Measurements from ENCODE around the gene DENND5B. TPM values are rescaled to one million over a fixed set of nuclear protein-coding genes. Genes with fewer than 3 reads are reported as not detected.
"Not testable (repeated sequence)": the region's sequence is repeated elsewhere in the genome, so short reads cannot be mapped to it uniquely, and the experiment has no call there.

DENND5B gene
- total and polyA plus RNA-seq, 8 donors: 1.1 to 25.2 (median 7.7) TPM

DNA sequence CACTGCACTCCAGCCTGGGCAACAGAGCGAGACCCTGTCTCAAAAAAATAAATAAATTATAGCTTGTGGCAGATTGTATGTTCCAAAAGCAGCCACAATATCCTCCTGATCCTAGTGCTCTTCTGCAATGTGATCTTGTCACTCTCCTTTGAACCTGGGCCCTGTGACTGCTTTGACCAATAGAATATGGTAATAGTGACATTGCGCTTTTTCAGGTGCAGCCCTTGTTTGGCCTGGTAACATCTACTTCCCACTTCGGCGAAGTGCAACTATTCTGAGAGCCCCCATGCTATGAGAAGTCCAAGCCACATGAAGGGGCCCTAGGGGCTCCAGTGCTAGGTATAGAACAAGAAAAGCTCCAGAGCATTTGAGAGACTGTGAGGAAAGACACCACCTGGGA is 31.1 kb upstream of the DENND5B start:
- no peak overlapping the region for H3K27ac ChIP-seq
- H3K4me1 ChIP-seq: peaks cover 0 to 3% (median 0%) of the 10 kb centered on the region in 4 donors
- no peak overlapping the region for H3K4me3 ChIP-seq
- H3K9me3 ChIP-seq: no peaks in the 10 kb centered on the region
- no peaks in the 10 kb centered on the region for H3K27me3 ChIP-seq
- TF ChIP-seq, protein P1, sequence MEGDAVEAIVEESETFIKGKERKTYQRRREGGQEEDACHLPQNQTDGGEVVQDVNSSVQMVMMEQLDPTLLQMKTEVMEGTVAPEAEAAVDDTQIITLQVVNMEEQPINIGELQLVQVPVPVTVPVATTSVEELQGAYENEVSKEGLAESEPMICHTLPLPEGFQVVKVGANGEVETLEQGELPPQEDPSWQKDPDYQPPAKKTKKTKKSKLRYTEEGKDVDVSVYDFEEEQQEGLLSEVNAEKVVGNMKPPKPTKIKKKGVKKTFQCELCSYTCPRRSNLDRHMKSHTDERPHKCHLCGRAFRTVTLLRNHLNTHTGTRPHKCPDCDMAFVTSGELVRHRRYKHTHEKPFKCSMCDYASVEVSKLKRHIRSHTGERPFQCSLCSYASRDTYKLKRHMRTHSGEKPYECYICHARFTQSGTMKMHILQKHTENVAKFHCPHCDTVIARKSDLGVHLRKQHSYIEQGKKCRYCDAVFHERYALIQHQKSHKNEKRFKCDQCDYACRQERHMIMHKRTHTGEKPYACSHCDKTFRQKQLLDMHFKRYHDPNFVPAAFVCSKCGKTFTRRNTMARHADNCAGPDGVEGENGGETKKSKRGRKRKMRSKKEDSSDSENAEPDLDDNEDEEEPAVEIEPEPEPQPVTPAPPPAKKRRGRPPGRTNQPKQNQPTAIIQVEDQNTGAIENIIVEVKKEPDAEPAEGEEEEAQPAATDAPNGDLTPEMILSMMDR (IDR thresholded peaks at IDR 0.05): no peak
- TF ChIP-seq POLR2AphosphoS5 (IDR thresholded peaks at IDR 0.05): no peak
- TF ChIP-seq EP300 (IDR thresholded peaks at IDR 0.05): no peak
- no peak for TF ChIP-seq POLR2A (IDR thresholded peaks at IDR 0.05)
- intact Hi-C loops (cut with DNase I; ENCODE audit: low total_unique reads): no loop called here
- 85 to 95% (median 91%) methylated on average over 4 of the region's 4 CpGs for WGBS, 5 donors
- H3K36me3 ChIP-seq: no peaks in the 10 kb centered on the region
- no peak for DNase-seq

DNA sequence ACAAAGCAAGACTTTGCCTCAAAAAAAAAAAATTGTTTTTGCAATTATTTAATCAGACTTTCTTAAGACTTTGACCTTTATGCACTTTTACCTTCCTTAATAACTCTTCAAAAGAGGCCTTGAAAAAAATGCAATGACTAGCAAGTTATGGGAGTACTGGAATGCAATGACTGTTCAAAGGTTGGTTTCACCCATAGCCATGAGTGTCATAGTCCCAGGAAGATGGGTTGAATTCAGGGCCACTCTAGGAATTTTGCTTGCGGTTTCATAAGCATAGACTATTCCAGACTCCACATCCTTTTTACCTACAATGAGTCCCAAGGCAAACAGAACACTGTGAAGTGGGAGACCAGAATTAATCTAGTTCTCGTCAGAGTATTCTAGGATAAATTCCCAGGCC is 29.4 kb upstream of the DENND5B start:
- Histone ChIP-seq H3K4me3 (no peak overlapping the region), H3K4me1 (peaks cover 0 to 3% (median 0%) of the 10 kb centered on the region in 4 donors), H3K27me3 (no peaks in the 10 kb centered on the region), H3K27ac (no peak overlapping the region), H3K9me3 (no peaks in the 10 kb centered on the region), H3K36me3 (no peaks in the 10 kb centered on the region)
- intact Hi-C loops (cut with DNase I; ENCODE audit: low total_unique reads): no loop called here
- TF ChIP-seq, protein P1 (IDR thresholded peaks at IDR 0.05): no peak
- TF ChIP-seq POLR2AphosphoS5 (IDR thresholded peaks at IDR 0.05) (no peak), POLR2A (IDR thresholded peaks at IDR 0.05) (no peak), EP300 (IDR thresholded peaks at IDR 0.05) (no peak)
- DNase-seq: peak in 1 of 2 donors; percentile 36
- WGBS, 5 donors: 72 to 97% (median 89%) methylated on average over 2 of the region's 2 CpGs

DNA sequence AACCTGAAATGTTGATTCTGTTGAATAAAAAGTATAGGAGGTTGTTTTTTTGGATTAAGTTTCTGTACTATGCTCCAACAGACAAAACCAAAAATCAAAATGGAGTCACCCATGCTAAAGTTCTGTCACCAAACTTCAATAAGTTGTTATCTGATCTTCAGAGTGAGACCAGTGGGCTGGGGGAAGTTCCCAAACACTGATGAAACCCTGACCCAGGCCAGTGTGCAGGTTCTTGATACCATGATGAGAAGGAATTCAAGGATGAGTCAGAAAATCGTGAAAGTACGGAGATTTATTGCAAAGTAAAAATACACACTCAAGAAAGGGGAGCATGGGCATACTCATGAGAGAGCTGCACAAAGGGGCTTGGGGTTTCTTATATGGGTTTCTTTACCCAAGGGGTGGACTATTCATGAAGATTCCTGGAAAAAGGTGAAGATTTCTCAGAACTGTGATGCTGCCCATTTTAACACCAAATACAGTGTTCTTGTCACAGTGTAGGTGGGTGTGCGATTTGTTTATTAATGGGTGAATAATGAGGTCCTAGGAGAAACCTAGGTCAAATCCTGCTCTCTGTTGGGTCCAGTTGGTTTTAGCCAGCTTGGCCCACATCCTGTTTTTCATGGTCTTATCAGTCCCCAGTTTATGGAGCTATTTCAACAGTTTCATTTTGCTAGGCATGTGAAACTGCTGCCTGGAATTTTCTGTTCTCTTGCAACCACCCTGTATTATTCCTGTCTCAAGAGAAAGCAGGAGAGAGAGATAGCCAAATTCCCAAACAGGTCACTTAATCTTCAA is 27.5 kb upstream of the DENND5B start:
- TF ChIP-seq POLR2A (IDR thresholded peaks at IDR 0.05) (no peak), EP300 (IDR thresholded peaks at IDR 0.05) (no peak), POLR2AphosphoS5 (IDR thresholded peaks at IDR 0.05) (no peak)
- TF ChIP-seq, protein P1 (IDR thresholded peaks at IDR 0.05): no peak
- intact Hi-C loops (cut with DNase I; ENCODE audit: low total_unique reads): no loop called here

DNA sequence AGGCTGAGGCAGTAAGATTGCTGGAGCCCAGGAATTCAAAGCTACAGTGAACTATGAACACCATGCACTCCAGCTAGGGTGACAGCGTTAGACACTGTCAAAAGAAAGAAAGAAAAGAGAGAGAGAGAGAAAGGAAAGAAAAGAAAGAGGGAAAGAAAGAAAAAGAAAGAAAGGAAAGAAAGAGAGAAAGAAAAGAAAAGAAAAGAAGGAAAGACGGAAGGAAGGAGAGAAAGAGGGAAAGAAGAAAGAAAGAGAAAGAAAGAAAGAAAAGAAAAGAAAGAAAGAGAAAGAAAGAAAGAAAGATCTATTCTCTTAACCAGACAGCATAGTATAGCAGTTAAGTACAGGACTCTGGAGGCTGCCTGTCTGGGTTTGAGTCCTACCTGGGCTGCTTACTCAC is 21.9 kb upstream of the DENND5B start:
- Histone ChIP-seq H3K4me3 (no peak overlapping the region), H3K36me3 (no peaks in the 10 kb centered on the region), H3K27me3 (no peaks in the 10 kb centered on the region), H3K27ac (no peak overlapping the region), H3K4me1 (no peaks in the 10 kb centered on the region), H3K9me3 (peaks cover 0 to 23% (median 10%) of the 10 kb centered on the region in 4 donors)
- no peak for TF ChIP-seq POLR2A (IDR thresholded peaks at IDR 0.05)
- no peak for TF ChIP-seq EP300 (IDR thresholded peaks at IDR 0.05)
- intact Hi-C loops (cut with DNase I; ENCODE audit: low total_unique reads): no loop called here
- WGBS, 5 donors: 79 to 89% (median 86%) methylated on average over 2 of the region's 2 CpGs
- DNase-seq: no peak

More for the DNA sequence above, 27.5 kb upstream of the DENND5B start:
- peaks cover 0 to 3% (median 0%) of the 10 kb centered on the region in 4 donors for H3K4me1 ChIP-seq
- H3K4me3 ChIP-seq: no peak overlapping the region
- no peak overlapping the region for H3K27ac ChIP-seq
- no peaks in the 10 kb centered on the region for H3K36me3 ChIP-seq
- no peaks in the 10 kb centered on the region for H3K27me3 ChIP-seq
- peak in 1 of 2 donors; percentile 33 for DNase-seq
- H3K9me3 ChIP-seq: no peaks in the 10 kb centered on the region
- WGBS, 5 donors: 71 to 84% (median 78%) methylated on average over 3 of the region's 3 CpGs

DNA sequence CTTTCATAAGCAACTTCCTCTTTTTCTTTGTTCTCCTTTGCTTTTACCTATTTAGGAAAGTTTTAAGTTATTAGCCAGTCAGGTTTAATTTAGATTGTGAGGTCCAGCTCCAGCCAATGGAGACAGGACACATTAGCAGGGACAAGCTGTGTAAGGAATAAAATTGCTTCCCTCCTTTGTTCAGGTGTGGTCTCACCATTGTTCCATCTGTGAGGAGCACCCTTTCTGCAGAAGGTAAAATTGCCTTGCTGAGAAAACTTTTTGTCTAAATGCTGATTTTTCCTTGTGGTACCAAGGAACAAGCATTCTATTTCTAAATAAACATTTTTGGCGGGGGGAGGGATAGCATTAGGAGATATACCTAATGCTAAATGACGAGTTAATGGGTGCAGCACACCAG is 17.4 kb upstream of the DENND5B start:
- H3K4me1 ChIP-seq; DNase-seq; intact Hi-C loops (cut with DNase I; ENCODE audit: low total_unique reads); H3K4me3 ChIP-seq; H3K27me3 ChIP-seq; H3K36me3 ChIP-seq; H3K27ac ChIP-seq: not testable (repeated sequence)
- H3K9me3 ChIP-seq: peaks cover 0 to 25% (median 12%) of the 10 kb centered on the region in 4 donors
- 79 to 87% (median 85%) methylated on average over 2 of the region's 2 CpGs for WGBS, 5 donors

Data from stomach (tissue), 9 donors.